HG03558 (cell line): ENCODE results near the gene PTTG1IP2.

Experiments
- ATAC-seq: cut with Tn5 transposase; IDR thresholded peaks from one replicate; pipeline ENCODE4 v1.9.1; 2021; ENCODE audit warnings: moderate number of reproducible peaks; ENCODE audit not compliant: unreplicated experiment; ENCODE audit errors: extremely low read depth

The PTTG1IP2 gene

DNA sequence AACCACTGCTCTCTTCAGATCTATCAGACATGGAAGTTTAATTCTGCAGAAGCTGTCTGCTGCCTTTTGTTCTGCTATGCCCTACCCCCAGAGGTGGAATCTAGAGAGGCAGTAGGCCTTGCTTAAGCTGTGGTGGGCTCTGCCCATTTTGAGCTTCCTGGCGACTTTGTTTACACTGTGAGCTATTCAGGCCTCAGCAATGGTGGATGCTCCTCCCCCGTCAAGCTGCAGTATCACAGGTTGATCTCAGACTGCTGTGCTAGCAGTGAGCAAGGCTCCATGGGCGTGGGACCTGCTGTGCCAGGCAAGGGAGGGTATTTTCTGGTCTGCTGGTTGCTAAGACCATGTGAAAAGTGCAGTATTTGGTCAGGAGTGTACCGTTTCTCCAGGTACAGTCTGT is 81.6 kb downstream of the PTTG1IP2 start:
- ATAC-seq = no peak

DNA sequence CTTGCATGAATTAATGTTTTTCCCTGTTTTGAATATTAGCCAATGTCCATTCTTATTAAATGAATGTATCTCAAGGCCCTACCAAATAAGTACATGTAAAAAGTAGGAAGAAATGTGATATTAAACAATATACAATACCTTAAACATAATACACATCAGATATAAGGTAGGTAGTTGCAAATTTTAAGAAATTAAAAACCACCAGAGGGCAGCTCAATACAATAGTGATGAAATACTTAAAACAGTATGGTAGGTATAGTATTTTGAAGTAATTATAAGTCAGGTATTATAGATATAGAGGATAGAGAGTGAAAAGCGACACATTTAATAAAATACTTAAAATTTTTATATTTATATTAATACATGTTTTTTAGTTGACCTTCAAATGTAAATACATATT is 83.1 kb downstream of the PTTG1IP2 start:
- no peak for ATAC-seq

GRCh38 chr7:90560730-90561129 is 91.3 kb downstream of the PTTG1IP2 start:
- no peak for ATAC-seq
